ENCODE data around the gene CDK5R1.

DNA sequence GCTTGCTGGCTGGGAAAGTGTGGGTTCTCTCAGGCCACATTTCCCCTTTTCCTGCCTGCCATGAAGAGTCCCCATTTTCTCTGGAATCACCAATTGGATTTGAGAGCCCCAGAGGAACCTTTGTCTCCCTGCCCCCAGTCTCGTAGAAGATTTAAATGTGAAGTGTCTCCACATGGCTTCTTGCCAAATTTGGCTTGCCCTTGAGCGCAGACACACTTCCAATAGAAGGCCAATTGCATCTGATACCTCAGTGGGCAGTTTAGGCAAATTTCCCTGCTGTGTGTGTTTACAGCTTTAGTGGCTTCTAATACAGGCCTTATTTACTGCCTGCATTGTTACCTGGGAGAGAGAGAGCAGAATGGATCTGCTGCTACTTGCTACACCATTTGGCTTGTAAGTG, 29.7 kb downstream of the CDK5R1 start:
- TF ChIP-seq, protein P1, sequence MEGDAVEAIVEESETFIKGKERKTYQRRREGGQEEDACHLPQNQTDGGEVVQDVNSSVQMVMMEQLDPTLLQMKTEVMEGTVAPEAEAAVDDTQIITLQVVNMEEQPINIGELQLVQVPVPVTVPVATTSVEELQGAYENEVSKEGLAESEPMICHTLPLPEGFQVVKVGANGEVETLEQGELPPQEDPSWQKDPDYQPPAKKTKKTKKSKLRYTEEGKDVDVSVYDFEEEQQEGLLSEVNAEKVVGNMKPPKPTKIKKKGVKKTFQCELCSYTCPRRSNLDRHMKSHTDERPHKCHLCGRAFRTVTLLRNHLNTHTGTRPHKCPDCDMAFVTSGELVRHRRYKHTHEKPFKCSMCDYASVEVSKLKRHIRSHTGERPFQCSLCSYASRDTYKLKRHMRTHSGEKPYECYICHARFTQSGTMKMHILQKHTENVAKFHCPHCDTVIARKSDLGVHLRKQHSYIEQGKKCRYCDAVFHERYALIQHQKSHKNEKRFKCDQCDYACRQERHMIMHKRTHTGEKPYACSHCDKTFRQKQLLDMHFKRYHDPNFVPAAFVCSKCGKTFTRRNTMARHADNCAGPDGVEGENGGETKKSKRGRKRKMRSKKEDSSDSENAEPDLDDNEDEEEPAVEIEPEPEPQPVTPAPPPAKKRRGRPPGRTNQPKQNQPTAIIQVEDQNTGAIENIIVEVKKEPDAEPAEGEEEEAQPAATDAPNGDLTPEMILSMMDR (IDR thresholded peaks at IDR 0.05; ENCODE audit: low read length), result no peak
- no peak for TF ChIP-seq EZH2 (optimal IDR thresholded peaks at IDR 0.05; ENCODE audit: low read depth, low read length)
